GM18858 (cell line): Measurements from ENCODE around the gene GRN.
"Not testable (repeated sequence)": the region's sequence is repeated elsewhere in the genome, so short reads cannot be mapped to it uniquely, and the experiment has no call there.

Experiments
- ATAC-seq: cut with Tn5 transposase; IDR thresholded peaks from one replicate; pipeline ENCODE4 v1.9.1; 2021; ENCODE audit not compliant: unreplicated experiment

Gene GRN

DNA sequence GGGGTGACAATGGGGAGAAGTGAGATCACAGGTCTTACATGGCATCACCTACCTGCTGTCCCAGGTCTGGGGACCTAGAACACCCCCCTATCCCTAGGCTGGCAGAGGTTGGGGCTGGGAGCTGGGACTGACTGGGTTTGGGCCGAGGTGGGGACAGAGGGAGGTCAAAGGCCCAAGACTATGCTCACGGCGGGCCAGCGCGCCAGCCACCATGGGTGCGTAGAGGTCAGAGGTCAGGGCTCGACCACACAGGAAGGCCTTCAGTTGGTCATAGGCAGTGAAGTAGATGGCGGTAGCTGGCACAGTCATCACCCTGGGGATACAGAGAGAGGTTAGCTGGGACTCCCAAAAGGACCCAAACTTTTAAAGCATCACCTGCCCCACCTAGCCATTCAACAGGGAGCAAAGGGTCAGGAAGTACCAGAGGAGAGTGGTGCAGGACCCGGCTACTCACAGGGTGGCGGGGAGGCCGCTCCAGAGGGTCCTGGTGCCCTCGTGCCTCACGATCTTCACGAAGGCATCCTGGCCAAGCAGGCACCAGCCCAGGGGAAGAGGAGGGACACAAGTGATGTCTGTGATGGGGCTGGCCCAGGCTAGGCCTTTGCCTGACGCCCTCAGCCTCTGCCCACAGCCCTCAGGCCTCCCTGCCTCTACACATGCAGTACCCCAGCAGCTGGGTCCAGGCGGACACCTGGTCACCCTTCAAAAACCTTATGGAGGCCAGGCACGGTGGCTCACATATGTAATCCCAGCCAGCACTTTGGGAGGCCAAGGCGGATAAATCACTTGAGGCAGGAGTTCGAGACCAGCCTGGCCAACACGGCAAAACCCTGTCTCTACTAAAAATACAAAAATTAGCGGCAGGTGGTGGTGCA lies 23.6 kb upstream of the GRN start:
- ATAC-seq, result no peak

DNA sequence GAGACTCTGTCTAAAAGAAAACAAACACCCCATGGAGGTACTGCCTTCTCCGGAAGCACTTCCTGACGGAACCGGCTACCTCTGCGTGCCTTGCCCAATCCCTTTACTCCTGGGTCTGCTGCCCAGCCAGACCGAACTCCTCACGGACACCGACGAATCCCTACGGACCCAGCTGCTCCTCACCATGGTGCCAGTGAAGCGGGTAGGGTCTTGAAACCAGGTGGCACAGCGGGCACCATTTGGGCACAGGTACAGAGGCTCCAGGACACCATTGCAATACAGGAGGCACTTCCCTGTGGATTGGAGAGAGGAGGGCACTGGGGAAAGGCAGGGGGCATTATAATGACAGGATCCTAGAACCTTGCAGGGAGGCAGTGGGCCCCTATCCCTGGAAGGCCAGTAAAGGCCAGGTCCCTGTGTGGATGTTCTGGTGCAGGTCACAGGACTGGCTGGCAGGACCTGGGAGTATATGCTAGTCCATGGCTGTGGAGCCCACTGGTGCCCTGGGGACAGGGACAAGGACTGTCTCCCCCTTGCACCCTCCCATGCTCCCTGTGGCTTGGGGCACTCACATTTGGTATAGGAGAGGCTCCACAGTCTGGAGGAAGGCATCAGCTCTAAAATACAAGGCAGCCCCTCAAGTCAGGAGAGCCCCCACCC lies 22.7 kb upstream of the GRN start:
- ATAC-seq, result no peak

DNA sequence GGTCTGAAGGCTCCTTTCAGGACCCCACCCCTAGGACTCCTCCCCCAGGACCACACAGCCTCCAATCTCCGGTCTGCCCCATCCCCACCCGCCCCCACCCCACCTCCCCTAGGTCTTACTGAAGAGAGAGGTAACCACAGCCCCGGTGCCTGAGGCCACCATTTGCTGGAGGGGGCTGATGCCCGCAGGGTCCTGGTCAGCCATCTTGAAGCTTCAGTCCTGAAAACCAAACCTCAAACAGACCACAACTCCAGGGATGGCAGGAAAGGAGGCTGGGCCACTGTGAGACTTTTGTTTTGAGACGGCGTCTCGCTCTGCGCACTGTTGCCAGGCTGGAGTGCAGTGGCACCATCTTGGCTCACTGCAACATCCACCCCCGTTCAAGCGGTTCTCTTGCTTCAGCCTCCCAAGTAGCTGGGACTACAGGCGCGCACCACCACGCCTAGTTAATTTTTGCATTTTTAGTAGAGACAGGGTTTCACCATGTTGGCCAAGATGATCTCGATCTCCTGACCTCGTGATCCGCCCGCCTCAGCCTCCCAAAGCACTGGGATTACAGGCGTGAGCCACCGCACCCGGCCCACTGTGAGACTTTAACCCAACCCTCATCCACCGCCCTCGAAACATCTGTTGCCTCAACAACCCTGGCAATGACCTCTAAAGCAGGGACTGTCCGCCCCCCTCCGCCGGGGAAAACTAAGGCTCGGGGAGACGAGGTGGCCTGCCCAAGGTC lies 21.6 kb upstream of the GRN start:
- ATAC-seq, result no peak

DNA sequence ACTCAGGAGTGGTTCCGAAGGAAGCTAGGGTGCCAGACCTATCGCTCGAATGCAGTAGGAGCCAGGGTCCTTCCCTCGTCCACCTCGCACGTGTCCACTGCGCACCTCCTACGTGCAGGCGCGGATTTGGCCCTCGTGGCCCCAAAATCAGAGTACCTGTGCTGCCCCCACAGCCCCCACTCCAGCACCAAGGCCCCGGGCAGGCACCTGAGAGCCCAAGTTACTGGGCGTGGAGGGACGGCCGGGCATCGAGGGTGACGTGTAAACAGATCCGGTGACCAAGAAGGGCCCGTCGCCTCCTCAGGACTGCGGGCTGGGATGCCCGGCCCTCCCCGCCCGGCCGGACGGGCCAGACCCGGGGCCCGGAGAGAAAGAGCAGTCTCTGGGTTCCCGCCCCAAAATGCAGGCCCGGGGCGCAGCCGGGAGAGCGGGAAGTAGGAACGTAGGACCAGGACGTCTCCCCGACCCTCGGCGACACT lies 21.0 kb upstream of the GRN start:
- ATAC-seq, result no peak

DNA sequence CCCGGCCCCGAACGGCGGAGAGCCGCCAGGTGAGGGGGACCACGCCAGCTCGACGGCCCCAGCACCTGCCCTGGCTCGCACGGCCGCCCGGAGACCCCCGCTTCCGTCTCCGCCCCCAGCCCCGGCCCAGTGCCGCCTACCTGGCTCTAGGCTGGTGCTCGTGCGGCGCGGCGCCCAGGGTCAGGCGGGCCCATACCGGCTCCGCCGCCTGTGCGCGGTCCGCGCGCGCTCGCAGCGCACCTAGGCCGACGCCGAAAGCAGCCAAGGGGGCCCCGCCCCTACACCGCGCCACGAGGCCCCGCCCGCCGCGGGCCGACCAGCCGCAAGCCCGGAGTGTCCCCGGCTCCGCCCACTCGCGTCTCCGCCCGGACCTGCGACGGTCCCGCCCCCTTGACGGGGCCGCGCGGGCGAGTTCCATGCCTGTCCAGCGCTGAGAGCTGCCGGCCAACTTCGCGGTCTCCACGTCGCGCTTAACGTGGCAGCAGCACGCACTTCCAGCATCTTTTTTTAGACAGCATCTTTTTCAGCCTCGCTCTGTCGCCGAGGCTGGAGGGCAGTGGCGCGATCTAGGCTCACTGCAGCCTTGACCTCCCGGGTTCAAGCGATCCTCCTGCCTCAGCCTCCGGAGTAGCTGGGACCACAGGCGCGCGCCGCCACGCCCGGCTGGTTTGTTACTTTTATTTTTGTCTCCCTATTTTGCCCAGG lies 20.4 kb upstream of the GRN start, which contains the start of gene SLC25A39:
TSS of gene SLC25A39 (minus strand) at position 253 of the 705 bp plus-strand sequence. CDS start 1,261 bp downstream, outside the sequence.
- ATAC-seq, result peak; percentile 58

DNA sequence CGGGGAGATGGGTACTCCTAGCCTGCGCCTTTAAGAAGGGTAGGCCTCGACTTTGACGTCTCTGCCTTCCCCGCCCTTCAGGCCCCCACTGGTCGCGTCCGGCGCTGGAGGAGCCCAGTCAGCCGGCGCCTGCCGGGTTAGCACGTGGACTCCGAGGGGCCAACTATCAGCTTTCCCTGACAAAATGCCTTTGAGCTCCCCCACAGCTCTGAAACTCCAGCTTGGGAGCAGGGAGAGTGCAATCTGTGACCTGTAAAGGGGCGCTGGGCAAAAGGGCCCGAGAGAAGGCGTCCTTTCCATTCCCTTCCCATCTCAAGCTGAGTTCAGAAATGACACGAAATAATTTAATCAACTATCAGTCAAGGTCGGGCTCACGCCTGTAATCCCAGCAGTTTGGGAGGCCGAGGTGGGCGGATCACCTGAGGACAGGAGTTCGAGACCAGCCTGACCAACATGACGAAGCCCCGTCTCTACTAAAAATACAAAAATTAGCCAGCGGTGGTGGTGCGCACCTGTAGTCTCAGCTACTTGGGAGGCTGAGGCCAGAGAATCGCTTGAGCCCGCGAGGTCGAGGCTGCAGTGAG lies 18.1 kb upstream of the GRN start:
- ATAC-seq, result no peak

DNA sequence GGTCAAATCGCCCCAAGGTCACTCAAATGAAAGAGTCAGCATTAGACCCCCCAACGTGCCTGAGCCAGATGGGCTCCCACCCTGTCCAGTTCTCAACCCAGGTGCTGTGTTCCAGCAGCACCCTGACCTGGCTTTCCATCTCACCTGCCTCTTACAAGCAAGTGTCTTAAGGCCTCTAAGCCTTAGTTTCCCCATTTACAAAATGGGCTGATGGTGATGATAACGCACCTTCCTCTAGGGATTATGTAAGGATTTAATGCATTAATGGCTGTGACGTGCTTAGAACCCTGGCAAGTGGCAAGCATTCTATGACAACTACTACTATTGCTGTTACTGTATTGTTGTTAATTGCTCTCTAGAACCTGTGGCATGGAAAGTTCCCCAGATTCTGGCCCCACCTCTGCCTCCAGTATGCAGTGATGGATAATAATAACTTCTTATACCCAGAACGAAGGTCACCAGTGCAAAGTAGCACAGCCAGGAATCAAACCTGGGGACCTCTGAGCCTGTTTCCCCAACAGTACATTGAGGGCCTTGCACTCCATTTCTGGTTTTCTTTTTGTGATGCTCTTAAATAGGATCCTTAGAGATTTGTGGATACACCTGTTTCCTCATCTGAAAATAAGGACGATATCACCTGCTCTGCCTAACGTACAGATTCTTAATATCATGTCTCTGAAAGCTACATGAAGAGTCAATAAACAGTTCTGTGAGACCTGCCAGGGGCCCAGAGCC lies 17.2 kb upstream of the GRN start:
- no peak for ATAC-seq

DNA sequence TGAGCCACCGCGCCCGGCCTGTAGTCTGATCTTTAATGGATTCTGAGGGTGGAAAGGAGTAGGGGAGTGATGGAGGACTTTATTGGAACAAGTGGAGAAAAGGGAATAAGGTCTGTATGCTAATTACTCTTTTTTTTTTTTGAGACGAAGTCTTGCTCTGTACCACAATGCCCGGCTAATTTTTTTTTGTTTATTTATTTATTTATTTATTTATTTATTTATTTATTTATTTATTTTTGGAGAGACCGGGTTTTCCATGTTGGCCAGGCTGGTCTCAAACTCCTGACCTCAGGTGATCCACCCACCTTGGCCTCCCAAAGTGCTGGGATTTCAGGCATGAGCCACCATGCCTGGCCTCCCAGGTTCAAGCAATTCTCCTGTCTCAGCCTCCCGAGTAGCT lies 15.6 kb upstream of the GRN start:
- ATAC-seq, result not testable (repeated sequence)

DNA sequence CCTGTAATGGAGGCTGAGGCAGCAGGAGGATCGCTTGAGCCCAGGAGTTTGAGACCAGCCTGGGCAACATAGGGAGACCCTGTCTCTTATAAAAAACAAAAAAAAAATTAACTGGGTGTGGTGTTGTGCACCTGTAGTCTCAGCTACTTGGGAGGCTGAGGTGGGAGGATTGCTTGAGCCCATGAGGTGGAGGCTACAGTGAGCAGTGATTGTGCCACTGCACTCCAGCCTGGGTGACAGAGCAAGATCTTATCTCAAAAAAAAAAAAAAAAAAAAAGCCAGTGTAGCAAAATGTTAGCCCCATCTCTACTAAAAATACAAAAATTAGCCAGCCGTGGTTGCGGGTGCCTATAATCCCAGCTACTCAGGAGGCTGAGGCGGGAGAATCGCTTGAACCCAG lies 14.8 kb upstream of the GRN start:
- ATAC-seq, result not testable (repeated sequence)

DNA sequence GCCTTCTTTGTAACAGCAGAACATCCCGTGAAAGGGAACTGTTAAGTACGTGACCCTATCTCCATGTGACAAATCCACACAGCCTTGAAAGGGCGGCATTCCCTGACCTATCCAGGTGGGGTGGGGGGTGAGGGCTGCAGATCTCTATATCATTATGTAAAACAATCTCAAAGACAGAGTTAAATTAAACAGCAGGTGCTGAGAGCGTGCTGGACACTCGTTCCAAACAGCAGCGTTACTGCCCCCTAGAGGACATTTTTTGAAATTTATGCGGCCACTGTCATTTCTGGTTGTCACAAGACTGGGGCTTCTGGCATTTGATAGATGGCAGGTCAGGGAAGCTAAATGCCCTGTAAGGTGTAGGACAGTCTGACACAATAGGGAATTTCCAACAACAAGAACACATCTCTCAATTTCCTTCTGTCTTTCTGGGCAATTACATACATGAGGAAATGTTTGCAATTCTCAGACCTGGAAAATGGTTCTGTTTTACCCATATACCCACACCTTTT lies 13.8 kb upstream of the GRN start:
- ATAC-seq, result no peak

DNA sequence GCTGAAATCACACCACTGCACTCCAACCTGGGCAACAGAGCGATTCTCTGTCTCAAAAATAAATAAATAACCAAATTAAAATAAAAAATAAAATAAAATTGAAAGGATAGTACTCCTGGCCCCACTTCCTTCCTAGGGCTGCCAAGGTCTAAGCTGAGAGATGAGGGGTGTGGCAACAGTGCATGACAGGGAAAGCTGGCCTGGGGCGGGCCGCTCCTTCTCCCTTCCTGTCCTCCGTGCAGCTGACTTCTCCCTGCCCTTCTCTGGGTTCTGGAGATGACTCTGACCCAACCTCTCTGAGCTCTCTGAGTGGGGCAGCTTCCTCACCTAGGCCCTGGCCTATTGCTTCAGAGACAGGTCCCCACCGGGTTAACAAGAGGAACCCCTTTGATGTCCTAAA lies 11.7 kb upstream of the GRN start:
- no peak for ATAC-seq

DNA sequence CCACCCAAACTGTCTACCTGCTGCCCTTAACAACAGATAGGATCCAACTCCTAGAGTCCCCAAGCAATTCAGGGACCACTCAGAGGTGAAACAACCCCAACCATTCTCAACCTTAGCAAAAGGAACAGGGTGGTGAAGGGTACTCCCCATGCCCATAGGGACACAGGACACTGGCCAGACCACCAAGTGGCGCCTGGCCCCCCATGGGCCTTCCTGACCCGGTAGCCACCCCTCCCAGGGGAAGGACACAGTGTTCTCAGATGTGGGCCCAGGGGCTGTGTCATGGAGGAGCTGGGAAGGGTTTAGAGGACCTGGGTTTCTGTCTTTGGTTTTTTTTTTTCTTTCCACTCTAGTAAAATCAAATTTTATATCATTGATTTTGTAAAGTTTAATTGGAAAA lies 10.8 kb upstream of the GRN start:
- no peak for ATAC-seq

DNA sequence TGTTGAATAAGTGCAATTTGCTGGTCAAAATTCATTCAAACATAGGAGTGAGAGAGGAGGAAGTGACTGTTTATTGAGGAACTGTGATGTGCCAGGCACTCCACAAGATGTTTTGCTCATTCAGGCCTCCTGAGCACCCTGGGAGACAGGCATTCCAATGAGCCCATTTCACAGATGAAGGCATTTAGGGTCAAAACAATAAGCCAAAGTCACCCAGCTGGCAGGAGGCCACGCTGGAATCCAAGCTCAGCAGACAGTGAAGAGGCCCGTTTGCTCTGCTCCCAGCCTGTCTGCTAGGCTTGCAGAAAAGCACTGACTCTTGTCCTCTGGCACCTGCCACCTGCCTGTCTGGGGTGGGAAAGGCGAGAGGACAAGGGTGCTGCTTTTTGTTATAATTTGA lies 10.4 kb upstream of the GRN start:
- ATAC-seq, result no peak

DNA sequence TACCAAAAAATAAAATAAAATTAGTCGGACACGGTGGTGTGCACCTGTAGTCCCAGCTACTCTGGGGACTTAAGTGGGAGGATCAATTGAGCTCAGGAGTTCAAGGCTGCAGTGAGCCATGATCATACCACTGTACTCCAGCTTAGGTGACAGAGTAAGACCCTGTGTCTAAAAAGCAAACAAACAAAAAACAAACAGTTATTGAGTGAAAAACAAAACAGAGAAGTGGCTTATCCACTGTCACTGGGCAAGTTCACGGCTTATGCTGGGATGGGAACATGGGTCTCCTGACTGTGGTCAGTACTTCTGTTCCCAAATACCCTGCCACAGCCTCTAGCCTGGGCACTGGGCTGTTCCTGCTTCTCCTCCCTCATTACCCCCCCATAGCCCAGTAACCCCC lies 9.5 kb upstream of the GRN start:
- no peak for ATAC-seq

DNA sequence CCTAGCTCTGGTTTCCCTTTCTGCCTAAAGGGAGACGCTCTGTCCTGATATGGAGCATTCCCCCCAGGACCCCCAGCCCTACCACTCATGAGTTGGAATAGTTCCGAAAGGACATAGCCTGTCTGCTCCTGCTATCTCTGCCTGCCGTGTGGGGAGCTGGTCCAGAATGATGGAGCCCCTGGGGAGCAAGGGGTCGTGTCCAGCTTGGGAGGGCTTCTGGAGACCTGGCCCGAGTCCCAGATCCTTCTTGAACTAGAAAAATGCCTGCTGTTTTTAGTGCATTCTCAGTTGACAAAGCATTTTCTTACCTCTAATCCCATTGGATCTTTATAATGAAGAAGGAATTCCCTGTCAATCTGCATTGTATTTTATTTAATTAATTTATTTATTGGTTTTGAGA lies 9.1 kb upstream of the GRN start:
- no peak for ATAC-seq

DNA sequence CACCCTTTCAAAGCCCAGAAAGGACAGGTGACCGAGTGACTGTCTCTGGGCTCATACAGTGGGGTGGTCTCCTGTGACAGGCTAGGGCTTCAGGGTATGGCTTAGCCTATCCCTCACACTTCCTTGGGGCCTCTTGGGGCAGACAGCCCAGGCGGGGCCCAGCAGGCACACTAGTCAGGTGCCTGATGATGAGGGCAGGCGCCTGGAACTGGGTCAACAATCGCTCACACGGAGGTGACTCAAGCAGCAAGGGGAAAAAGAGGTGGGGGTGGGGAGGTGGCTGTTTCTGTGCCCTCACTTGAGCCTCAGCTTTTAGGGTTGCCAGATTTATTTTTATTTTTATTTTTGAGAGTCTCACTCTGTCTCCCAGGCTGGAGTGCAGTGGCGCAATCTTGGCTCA lies 6.4 kb upstream of the GRN start:
- no peak for ATAC-seq

DNA sequence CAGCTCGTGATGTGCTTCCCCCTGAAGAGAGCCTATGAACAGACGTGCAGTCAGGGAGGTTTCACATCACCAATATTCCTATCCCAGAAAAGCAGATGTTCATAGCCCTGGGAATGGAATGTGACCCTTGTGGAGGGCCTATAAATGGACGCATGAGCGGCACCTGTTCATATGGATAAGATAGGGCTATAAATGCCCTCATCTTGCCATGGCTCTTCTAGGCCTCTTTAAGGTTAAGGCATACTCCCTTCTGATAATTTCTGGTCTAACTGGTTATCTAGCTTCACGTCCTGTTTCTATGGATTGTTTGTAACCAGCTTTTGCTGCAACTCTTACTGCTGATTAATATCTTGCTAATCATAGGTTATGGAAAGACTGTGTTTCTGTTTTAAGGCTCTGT lies 4.5 kb upstream of the GRN start:
- ATAC-seq, result not testable (repeated sequence)

DNA sequence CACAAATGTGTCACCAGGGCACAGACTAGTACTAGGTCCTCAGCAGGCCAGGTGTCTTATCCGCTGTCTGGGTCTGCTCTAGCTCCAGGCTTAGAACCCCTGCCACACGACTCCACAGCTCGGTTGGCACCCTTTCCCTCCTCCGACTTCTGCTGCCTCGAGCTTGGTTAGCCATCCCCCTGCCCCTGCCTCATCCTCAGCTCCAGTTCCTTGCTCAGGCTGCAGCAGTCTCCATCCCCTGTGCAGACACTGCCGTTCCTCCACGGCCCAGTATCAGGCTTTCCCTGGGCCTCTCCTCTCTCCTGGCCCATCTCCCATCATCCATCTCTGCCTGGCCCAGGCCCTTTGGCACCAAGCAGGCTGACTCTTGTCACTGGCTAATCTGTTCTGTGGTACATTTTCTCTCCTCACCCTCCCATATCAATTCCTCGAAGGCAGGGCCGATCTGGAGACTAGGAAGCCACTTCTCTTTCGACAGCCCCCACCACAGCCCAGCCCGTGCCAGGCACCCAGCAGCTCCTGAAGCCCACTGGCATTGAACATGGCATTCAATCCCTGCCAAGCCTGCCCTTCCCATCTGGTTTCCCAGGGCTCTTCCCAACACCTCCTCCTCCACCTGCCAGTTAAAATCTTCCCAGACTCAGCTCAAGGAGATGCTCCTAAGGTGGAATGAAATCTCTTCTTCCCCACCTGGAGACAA lies 1.4 kb upstream of the GRN start:
- no peak for ATAC-seq

DNA sequence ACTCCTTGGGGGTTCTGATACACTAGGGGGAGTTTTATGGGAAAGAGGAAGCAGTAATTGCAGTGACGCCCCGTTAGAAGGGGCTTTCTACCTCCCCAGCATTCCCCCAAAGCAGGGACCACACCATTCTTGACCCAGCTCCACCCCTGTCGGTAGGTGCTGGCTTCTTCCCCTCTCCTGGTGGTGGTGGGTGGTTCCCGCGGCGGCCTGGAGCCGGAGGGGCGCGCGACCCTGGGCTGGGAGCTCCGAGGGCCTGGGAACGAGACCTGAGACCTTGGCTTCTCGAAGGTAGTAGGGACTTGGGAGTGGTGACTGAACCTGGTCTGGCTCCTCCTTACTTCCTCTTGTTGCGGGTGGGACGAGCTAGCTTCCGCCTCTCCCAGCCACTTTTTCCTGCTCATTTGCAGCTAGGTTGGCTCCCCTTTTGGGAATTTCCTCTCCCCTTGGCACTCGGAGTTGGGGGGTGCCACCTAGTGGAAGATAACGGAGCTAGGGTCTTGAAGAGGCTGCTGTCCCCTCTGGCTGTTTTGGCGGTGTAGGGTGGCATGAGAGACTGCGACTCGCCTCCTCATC lies 438 bp downstream of the GRN start:
- no peak for ATAC-seq
